HepG2 (cell line): ENCODE results near the gene NHERF2. TPM values are rescaled to one million over a fixed set of nuclear protein-coding genes. Genes with fewer than 3 reads are reported as not detected.
A peak's percentile ranks its signal among the peaks of the same experiment; 100 is the strongest.

ENCODE experiments used
- ATAC-seq: fragments of 200-7000 bp; cut with Tn5 transposase; 3 replicates; pipeline ENCODE4 v1.9.1; 2020; ENCODE audit warnings: mild to moderate bottlenecking, moderate library complexity
- BruUV-seq: library from RNA; stranded (reverse); fragments of 400-500 nt; replicated peaks from 2 replicates; lab custom pipeline; 2021; lab: Mats Ljungman, UMichigan
- CTCF ChIA-PET: fragments of 300-600 bp; formaldehyde crosslinking; extraction: SDS; loops from one replicate; lab custom pipeline; 2021; ENCODE audit warnings: low total read pairs, inconsistent platforms, low intra/inter-chr PET ratio; lab: Yijun Ruan, JAX
- POLR2A ChIA-PET: fragments of 350-600 bp; sonication (Branson Sonifier 250); formaldehyde crosslinking; loops from one replicate; lab custom pipeline; 2020; ENCODE audit warnings: antibody characterized with exemption, inconsistent platforms; lab: Yijun Ruan, JAX
- DNase-seq: peaks from one replicate; pipeline ENCODE4 v3.0.0-alpha.2; 2015; ENCODE audit warnings: low spot score
- FAIRE-seq: peaks from 3 replicates; lab custom pipeline; 2011; peaks lifted over from hg19 to GRCh38; lab: Jason Lieb, UNC
- H2AFZ ChIP-seq: one replicate; pipeline ENCODE4 v1.6.1; 2011; ENCODE audit warnings: low read length, inconsistent platforms
- H3K27ac ChIP-seq: fragments of 300-600 bp; 3 replicates; pipeline ENCODE4 v1.8.0; 2011; ENCODE audit warnings: mixed run types, mild to moderate bottlenecking, mixed read lengths, low read length, inconsistent platforms; ENCODE audit not compliant: insufficient read depth; ENCODE audit errors: extremely low read length
- H3K27me3 ChIP-seq, 2 experiments: fragments of 200-600 bp in 1 of 2; 2 replicates in 1 of 2; 3 replicates in 1 of 2; pipeline versions ENCODE4 v1.6.0 to v1.8.0; 2011; ENCODE audit warnings: low read length in 2 of 2, mild to moderate bottlenecking in 2 of 2, moderate library complexity in 2 of 2, inconsistent platforms in 1 of 2; ENCODE audit not compliant: insufficient read depth in 2 of 2, control insufficient read depth in 1 of 2
- H3K36me3 ChIP-seq, 2 experiments: fragments of 200-600 bp in 1 of 2; replicated peaks in 1 of 2; 2 replicates in 1 of 2; 3 replicates in 1 of 2; pipeline versions ENCODE4 v1.5.1 to v1.8.0; 2011; ENCODE audit warnings: low read length in 2 of 2, inconsistent platforms in 1 of 2; ENCODE audit not compliant: insufficient read depth in 2 of 2, control insufficient read depth in 1 of 2
- H3K4me1 ChIP-seq: 2 replicates; pipeline ENCODE4 v1.5.1; 2012; ENCODE audit warnings: low read length, inconsistent platforms; ENCODE audit not compliant: insufficient read depth
- H3K4me2 ChIP-seq: 2 replicates; pipeline ENCODE4 v1.6.0; 2011; ENCODE audit warnings: low read depth, low read length, inconsistent platforms
- H3K4me3 ChIP-seq, 3 experiments: fragments of 200-600 bp in 1 of 3; sonication (generic), shearing (Covaris generic) in 1 of 3; replicated peaks in 1 of 3; 2 replicates each; pipeline ENCODE4 v1.5.1; 2011 to 2016; ENCODE audit warnings: low read length in 3 of 3, inconsistent platforms in 2 of 3, low read depth in 2 of 3, mild to moderate bottlenecking in 2 of 3, control low read depth in 1 of 3, mixed read lengths in 1 of 3; ENCODE audit not compliant: insufficient read depth in 1 of 3
- H3K79me2 ChIP-seq: one replicate; pipeline ENCODE4 v1.6.1; 2011; ENCODE audit warnings: low read length, inconsistent platforms; ENCODE audit not compliant: insufficient read depth
- H3K9ac ChIP-seq: 2 replicates; pipeline ENCODE4 v1.6.0; 2011; ENCODE audit warnings: mild to moderate bottlenecking, low read depth, low read length, inconsistent platforms; ENCODE audit not compliant: insufficient read depth
- H3K9me3 ChIP-seq: 2 replicates; pipeline ENCODE4 v1.5.1; 2012; ENCODE audit warnings: mild to moderate bottlenecking, low read length
- H4K20me1 ChIP-seq: 2 replicates; pipeline ENCODE4 v1.6.0; 2011; ENCODE audit warnings: inconsistent platforms, mild to moderate bottlenecking, low read length, moderate library complexity; ENCODE audit not compliant: insufficient read depth
- AGO2 ChIP-seq: fragments of 200-400 bp; formaldehyde crosslinking; optimal IDR thresholded peaks from 2 replicates; pipeline ENCODE3; 2017; ENCODE audit warnings: mild to moderate bottlenecking, low read depth, low read length, moderate library complexity
- BHLHE40 ChIP-seq: IDR thresholded peaks from 2 replicates; pipeline ENCODE4 v1.6.1; 2011; ENCODE audit warnings: low read length, improper control_type of control experiment
- HNRNPH1 ChIP-seq: fragments of 200-400 bp; formaldehyde crosslinking; optimal IDR thresholded peaks from 2 replicates; pipeline ENCODE3; 2017; ENCODE audit warnings: mild to moderate bottlenecking, low read depth, low read length
- SP140L ChIP-seq: sonication (generic); formaldehyde crosslinking; IDR thresholded peaks from 2 replicates; pipeline ENCODE4 v1.4.0; 2020; ENCODE audit warnings: missing genetic modification reagents, borderline replicate concordance
- ZFP36L2 ChIP-seq: sonication (generic); formaldehyde crosslinking; IDR thresholded peaks from 2 replicates; pipeline ENCODE4 v1.4.0; 2020; ENCODE audit warnings: missing genetic modification reagents
- ZFP37 ChIP-seq: sonication (generic); formaldehyde crosslinking; IDR thresholded peaks from 2 replicates; pipeline ENCODE4 v1.4.0; 2020; ENCODE audit warnings: missing genetic modification reagents, borderline replicate concordance
- ZKSCAN8 ChIP-seq: IDR thresholded peaks from 2 replicates; pipeline ENCODE4 v1.6.1; 2016; ENCODE audit warnings: borderline replicate concordance, missing genetic modification reagents, missing compliant biosample characterization
- ZNF30 ChIP-seq: sonication (generic); formaldehyde crosslinking; IDR thresholded peaks from 2 replicates; pipeline ENCODE4 v1.5.0; 2020; ENCODE audit warnings: mild to moderate bottlenecking, missing genetic modification reagents
- WGBS: methylation state at CpG from one replicate; pipeline ENCODE4 v1.1.6; 2017; ENCODE audit warnings: low lambda C conversion rate; 5-methylcytosine and 5-hydroxymethylcytosine counted together
- in situ Hi-C: cut with HindIII; loops from 2 replicates; pipeline ENCODE4 v1.10.0; 2017; ENCODE audit warnings: low pct_unique_long_range_greater_than_20kb; ENCODE audit not compliant: extremely low pct_ligation_motif_present
- intact Hi-C: fragments of 100-400 bp; cut with micrococcal nuclease; formaldehyde crosslinking; loops from one replicate; pipeline ENCODE4 v1.10.0; 2022; ENCODE audit not compliant: unreplicated experiment
- polyA plus RNA-seq, 8 experiments: library from polyadenylated mRNA; depleted of rRNA in 3 of 8; stranded (reverse) in 7 of 8; unstranded in 1 of 8; fragments of >200 nt; fragmentation: Illumina TruSeq in 4 of 8; extraction: Trizol in 4 of 8; gene quantifications; 2 replicates each; pipeline versions ENCODE4 v1.2.1 to v1.2.3, GENCODE V29; 2011 to 2016; ENCODE audit warnings: low read depth in 4 of 8, missing spikeins in 1 of 8, mixed read lengths in 1 of 8; ENCODE audit not compliant: insufficient read depth in 1 of 8
- total RNA-seq, 5 experiments: library from RNA; depleted of rRNA; stranded (reverse); fragments of >200 nt; fragmentation: Illumina TruSeq; extraction: Trizol; gene quantifications; 2 replicates each; pipeline ENCODE4 v1.2.3, GENCODE V29; 2016; ENCODE audit warnings: low read depth in 1 of 5
- TF ChIP-seq, protein P1 (sequence below): sonication (generic); formaldehyde crosslinking; IDR thresholded peaks from 2 replicates; pipeline ENCODE4 v1.5.0; 2020; ENCODE audit warnings: missing genetic modification reagents
- TF ChIP-seq, protein P2 (sequence below), 2 experiments: fragments of 450-650 bp in 1 of 2; sonication (generic) in 1 of 2; formaldehyde crosslinking; IDR thresholded peaks; 2 replicates each; pipeline versions ENCODE4 v1.5.0 to v1.8.0; 2020 to 2022; ENCODE audit warnings: mild to moderate bottlenecking in 1 of 2, missing genetic modification reagents in 1 of 2
- TF ChIP-seq, protein P3 (sequence below): sonication (generic); formaldehyde crosslinking; IDR thresholded peaks from 2 replicates; pipeline ENCODE4 v1.8.0; 2022; ENCODE audit warnings: mild to moderate bottlenecking, missing genetic modification reagents, moderate library complexity

The NHERF2 gene
- total and polyA plus RNA-seq, 2 of the 13 experiments (the other 11 are each of a cell fraction or from before 2014, with no cell fraction given), result 23.7 to 39.3 TPM

DNA sequence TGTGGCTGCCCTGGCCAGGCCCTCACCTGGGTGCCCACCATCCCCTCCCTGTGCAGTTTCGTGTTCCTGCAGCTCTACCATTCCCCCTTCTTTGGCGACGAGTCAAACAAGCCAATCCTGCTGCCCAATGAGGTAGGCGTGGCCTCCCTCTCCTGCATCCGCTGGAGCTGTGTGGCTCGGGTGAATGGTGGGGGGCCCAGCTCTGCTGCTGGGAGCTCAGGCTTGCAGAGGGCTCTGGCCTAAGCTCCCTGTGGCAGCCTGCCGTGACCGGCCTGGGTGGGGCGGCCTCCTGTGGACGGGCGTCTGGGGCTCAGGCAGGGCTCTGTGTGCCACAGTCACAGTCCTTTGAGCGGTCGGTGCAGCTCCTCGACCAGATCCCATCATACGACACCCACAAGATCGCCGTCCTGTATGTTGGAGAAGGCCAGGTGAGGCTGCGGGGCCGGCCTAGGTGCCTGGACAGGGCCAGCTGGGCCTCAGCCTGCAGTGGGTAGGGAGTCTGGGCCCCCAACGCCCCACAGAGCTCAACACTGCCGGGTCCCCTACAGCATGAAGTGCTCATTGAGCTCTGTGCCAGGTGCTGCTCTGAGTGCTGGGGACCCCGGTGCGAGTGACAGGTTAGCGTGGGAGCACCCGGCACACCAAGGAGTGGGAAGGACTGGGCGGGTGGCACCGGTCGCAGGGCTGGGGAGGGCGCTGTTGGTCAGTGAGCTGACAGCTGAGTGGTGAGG lies 58.4 kb downstream of the NHERF2 start (continued):
- TF ChIP-seq BHLHE40, result no peak
- TF ChIP-seq ZKSCAN8 (CRISPR knock-in tag), result no peak
- TF ChIP-seq, protein P1, sequence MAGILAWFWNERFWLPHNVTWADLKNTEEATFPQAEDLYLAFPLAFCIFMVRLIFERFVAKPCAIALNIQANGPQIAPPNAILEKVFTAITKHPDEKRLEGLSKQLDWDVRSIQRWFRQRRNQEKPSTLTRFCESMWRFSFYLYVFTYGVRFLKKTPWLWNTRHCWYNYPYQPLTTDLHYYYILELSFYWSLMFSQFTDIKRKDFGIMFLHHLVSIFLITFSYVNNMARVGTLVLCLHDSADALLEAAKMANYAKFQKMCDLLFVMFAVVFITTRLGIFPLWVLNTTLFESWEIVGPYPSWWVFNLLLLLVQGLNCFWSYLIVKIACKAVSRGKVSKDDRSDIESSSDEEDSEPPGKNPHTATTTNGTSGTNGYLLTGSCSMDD (CRISPR knock-in tag), result no peak
- TF ChIP-seq, protein P2, sequence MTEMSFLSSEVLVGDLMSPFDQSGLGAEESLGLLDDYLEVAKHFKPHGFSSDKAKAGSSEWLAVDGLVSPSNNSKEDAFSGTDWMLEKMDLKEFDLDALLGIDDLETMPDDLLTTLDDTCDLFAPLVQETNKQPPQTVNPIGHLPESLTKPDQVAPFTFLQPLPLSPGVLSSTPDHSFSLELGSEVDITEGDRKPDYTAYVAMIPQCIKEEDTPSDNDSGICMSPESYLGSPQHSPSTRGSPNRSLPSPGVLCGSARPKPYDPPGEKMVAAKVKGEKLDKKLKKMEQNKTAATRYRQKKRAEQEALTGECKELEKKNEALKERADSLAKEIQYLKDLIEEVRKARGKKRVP (CRISPR knock-in tag; IDR thresholded peaks at IDR 0.05), result no peak
- TF ChIP-seq HNRNPH1, result no peak

DNA sequence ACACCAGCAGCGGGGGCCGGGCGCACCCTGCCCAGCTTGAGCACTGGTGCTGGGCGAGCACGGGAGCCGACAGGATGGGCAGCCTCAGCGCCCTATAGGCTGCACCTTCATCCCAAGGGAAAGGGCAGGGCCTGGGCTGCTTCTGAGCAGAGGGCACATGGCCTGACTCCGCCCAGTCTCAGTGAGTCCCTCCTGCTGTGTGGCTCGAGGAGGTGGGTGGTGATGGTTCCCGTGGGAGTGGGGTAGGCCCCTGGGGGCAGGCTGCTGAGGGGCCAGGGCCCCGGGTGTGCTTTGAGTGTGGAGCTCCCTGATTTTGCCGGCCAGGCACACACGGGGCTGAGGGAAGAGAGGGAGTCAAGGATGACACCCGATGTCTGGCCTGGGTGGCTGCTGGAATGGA lies 59.0 kb downstream of the NHERF2 start:
- Histone ChIP-seq H3K27me3 (no peaks in the 10 kb centered on the region), H3K9ac (no peak overlapping the region), H3K4me1 (no peaks in the 10 kb centered on the region), H3K4me3 (no peak overlapping the region), H3K9me3 (no peaks in the 10 kb centered on the region), H3K36me3 (peaks cover 17 to 26% of the 10 kb centered on the region in 2 experiments; a peak in 3 of 5 replicates), H3K4me2 (no peak overlapping the region), H4K20me1 (no peaks in the 10 kb centered on the region), H2AFZ (no peak overlapping the region), H3K79me2 (no peaks in the 10 kb centered on the region), H3K27ac (no peak overlapping the region)
- 63% methylated on average over 3 of the region's 14 CpGs for WGBS
- ATAC-seq (peak; percentile 3; the same call in 2 of the 3 replicates), FAIRE-seq (no peak), DNase-seq (no peak)
- no TSS peak for BruUV-seq
- no peak for TF ChIP-seq ZFP36L2 (CRISPR knock-in tag)
- TF ChIP-seq ZFP37, result no peak
- TF ChIP-seq ZNF30 (CRISPR knock-in tag), result no peak
- TF ChIP-seq AGO2, result peak; percentile 9
- TF ChIP-seq SP140L (CRISPR knock-in tag), result no peak
- TF ChIP-seq, protein P3, sequence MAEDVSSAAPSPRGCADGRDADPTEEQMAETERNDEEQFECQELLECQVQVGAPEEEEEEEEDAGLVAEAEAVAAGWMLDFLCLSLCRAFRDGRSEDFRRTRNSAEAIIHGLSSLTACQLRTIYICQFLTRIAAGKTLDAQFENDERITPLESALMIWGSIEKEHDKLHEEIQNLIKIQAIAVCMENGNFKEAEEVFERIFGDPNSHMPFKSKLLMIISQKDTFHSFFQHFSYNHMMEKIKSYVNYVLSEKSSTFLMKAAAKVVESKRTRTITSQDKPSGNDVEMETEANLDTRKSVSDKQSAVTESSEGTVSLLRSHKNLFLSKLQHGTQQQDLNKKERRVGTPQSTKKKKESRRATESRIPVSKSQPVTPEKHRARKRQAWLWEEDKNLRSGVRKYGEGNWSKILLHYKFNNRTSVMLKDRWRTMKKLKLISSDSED (CRISPR knock-in tag), result no peak
- POLR2A ChIA-PET, result no interaction called here
- CTCF ChIA-PET, result no interaction called here
- intact Hi-C loops, result no loop called here
- in situ Hi-C loops, result loop anchor here (5.0 to 10.0 kb wide), 2 partner anchors 59 to 63 kb away; partner anchors contain the start of gene RAB26
